GM19324 (cell line): ENCODE results near the gene SUN2.
A peak's percentile ranks its signal among the peaks of the same experiment; 100 is the strongest.

Source experiments
- ATAC-seq: cut with Tn5 transposase; IDR thresholded peaks from one replicate; pipeline ENCODE4 v1.9.1; 2021; ENCODE audit warnings: mild to moderate bottlenecking, moderate library complexity; ENCODE audit not compliant: unreplicated experiment, low FRiP score

SUN2 gene

DNA sequence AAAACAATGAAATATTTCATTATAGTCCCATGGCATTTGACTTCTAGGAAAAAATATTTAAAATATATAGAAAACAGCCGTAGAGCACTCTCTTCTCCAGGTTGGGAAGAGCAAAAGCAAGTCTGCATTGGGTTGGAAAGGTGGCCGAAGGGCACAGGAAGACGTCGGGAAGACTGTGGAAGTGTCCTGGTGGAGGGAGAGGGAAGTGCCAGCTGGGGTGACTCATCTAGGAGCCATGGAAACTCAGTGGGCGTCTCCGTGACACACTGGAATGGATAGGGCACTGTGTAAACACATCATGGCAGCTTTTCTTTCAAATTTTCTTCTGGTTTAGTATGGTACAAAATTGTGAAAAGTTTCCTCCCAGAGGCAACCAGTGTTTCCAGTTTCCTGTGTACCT is 37.4 kb downstream of the SUN2 start:
- no peak for ATAC-seq

- no peak for ATAC-seq
Measured at GRCh38 chr22:38717244-38717643, 38.6 kb downstream of the SUN2 start.

GRCh38 chr22:38716826-38717225 is 39.0 kb downstream of the SUN2 start:
- ATAC-seq: no peak

GRCh38 chr22:38716271-38716670 is 39.5 kb downstream of the SUN2 start:
- no peak for ATAC-seq

DNA sequence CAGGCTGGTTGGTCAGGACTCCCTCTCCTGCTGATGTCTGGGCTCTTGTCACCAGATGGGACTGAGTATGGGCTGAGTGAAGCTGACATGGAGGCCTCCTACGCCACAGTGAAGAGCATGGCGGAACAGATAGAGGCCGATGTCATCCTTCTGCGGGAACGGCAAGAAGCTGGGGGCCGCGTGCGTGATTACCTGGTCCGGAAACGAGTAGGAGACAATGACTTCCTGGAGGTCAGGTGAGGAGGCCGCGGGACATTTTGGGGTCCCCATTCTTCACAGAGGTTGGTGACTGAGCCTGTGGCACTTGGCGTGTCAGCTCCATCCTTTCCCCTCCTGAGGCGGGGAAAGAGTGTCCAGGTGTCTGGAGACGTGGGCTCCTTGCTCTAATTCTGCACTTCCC is 39.9 kb downstream of the SUN2 start:
- no peak for ATAC-seq

DNA sequence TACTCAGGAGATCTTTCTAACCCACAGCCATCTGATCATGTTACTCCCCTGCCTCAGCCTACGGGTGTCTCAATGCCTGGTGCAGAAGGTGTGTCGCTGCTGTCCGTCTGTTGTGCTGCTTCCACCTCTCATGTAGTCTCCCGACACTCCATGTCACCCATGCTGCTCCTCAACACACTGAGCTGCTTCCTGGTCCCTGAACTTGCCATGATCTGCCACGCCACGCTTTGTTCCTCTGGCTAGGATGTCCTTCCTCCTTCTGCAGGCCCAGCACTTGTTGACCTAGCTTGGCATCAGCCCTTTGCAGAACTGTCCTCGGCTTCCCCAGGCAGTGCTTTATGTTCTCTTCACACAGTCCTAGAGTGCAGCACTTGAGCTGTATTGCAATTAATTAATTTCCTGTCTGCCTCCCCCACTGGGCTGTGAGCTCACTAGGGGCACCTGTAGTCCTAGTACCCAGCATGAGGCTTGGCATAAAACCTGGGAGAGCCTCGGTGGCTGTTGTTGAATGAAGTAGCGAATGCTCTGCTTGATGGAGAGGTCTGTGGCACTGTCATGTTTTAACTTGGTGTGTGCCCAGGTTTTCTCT is 40.5 kb downstream of the SUN2 start:
- no peak for ATAC-seq

DNA sequence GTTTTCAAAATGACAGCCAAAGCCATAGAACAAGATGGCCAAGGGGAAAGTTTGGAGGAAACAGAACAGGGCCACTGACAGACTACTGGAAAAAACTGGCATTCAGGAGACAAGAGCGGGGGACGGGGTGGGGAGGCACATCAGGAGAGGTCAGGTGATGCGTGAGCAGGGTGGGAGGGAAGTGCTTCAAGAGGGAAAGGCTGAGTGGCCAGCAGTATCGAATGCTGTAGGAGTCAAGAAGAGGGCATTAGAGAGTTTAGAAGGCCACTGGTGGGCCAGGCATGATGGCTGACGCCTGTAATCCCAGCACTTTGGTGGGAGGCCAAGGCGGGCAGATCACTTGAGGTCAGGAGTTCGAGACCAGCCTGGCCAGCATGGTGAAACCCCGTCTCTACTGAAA is 41.9 kb downstream of the SUN2 start:
- no peak for ATAC-seq

GRCh38 chr22:38712486-38713207 is 43.2 kb downstream of the SUN2 start:
- no peak for ATAC-seq

DNA sequence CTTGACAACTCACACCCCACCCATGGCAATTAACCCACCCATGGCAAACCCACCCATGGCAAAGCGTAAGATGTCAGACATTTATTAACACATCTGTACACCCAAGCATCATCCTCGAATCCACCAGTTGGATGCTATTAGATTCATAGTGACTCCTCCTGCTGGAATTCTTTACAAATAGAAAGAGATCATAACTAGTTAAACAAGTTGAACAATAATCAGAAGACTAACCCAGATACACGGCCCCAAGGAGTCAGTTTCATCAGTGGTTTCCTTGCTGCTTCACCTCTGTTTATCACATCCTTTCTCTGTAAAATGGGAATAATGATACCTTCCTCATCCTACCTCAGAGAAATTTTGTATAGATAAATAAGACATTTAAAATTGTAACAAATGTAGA is 44.9 kb downstream of the SUN2 start:
- no peak for ATAC-seq

DNA sequence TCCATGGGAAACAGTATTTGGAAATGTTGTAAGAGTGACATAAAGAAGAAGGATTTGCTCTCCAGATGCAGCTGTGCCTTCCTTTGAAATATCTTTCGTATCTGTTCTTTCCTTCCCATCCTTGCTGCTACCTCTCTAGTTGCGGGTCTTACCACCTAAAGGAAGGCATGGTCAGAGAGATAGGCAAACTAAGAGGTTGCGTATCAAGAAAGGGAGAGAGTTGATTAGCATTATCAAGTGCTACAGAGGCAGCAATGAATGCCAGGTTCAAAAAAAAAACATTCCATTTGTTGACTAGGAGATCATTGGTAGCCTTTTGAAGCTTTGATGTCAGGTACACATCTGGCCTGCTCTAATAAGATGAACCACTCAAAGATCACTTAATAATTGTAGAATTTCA is 45.4 kb downstream of the SUN2 start:
- no peak for ATAC-seq

GRCh38 chr22:38709306-38709705 is 46.5 kb downstream of the SUN2 start:
- ATAC-seq: no peak

DNA sequence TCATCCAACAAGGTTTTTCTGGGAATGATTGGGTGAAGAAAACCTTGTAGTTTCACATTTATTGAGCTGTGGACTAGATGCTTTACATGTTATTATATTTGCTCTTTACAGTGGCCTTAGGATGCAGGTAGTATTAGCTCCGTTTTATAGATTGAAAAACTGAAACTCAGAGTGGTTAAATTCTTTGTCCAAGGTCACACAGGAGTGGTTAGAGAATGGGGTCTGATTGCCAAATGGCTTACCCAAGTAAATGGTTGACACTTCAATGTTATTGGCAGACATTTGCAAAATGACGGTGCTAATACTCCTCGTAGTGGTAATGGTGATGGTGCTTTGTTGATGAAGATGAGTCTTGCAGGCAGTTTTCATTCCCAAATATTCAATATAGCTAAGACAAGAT is 47.8 kb downstream of the SUN2 start:
- ATAC-seq: no peak

- no peak for ATAC-seq
Measured at GRCh38 chr22:38707346-38707745, 48.5 kb downstream of the SUN2 start.

- no peak for ATAC-seq
Measured at GRCh38 chr22:38706901-38707195, 49.0 kb downstream of the SUN2 start.

GRCh38 chr22:38706101-38706900 is 49.5 kb downstream of the SUN2 start:
- ATAC-seq: peak; percentile 10

DNA sequence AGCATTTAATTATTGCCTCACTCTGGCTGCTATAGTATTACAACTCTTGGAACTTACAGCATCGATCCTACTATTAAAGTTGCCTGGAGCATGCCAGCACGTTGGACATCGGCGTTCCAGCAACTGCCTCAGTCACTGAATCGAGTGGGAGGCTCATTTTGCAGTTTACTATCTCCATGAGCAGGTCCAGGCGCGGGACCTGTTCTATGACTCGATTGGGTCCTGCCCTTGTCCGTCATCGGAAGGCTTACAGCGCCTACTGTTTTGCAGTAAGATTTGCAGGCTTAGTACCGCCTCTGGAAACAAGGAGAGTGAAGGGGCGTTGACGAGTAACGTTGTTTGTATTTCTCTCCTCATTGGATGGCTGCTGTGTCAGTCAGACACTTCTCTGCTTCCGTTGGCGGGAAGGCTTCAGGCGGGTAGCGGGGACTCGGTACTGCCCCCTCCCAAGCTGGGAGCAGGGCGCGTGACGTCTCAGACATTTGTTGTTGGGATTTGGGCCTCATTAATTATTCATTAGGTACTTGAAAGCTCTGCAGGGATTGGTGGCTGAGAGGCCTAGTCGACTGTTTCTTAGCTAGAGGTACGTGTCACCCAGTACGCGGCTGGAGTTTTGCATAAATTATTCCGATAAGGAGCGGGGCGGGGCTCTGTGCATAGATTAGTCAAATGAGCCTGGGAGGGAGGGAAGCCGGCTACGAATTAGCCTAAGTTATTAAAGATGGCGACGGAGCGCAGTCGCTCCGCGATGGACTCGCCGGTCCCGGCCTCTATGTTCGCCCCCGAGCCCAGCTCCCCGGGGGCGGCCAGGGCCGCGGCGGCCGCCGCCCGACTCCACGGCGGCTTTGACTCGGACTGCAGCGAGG is 50.3 kb downstream of the SUN2 start, which contains the start of gene GTPBP1:
TSS of gene GTPBP1 (plus strand) at position 710 of the 866 bp plus-strand sequence. CDS start at position 722, 12 bp downstream.
- peak; percentile 78 for ATAC-seq

- no peak for ATAC-seq
Measured at GRCh38 chr22:38704654-38705234, 51.1 kb downstream of the SUN2 start.

DNA sequence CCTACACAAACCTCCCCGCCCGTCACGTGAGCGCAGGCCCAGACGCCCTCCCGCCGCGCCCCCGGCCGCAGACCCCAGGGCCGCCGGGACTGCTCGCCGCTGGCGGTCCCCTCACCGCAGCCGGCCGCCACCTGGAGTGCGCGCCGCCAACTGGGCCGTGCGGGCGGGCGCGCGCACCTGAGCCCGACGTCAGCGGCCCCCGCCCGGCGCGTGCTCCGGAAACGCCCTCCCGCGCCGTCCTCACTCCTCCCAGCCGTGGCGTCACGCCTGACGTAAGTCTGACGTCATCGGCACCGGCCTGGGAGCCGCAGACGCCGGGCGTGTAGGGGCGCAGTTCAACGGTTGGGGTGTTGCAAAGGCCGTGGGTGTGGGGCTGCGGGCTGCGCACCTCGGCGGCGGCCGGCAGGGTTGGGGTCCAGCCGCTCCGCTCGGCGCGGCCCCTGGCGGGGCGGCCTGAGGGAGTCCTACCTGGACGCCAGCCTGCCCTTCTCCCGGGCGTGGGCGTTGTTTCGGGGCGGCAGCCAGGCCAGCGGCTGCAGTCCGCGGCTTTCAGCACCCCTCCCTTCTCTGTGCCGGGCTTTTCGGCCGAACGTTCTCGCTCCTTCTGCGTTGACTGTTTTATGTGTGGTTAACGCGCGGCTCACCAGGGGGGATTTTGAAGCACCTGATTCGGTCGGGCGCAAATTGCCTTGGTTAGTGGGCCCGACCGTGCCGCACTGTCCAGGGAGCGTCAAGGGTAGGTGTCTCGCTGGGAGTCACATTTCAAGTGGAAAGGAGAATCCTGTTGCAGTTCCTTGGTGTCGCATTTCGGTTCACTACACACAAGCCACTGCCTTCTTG is 54.8 kb downstream of the SUN2 start, which contains the start of gene JOSD1:
TSS of gene JOSD1 (minus strand) at position 155 of the 840 bp plus-strand sequence. CDS start 956 bp downstream, outside the sequence.
- peak; percentile 47 for ATAC-seq

GRCh38 chr22:38700270-38700788 is 55.5 kb downstream of the SUN2 start:
- no peak for ATAC-seq
